Lower lobe of right lung (tissue), 2 donors: ENCODE results near the gene GALNT2. TPM values are rescaled to one million over a fixed set of nuclear protein-coding genes. Genes with fewer than 3 reads are reported as not detected.

Source experiments
- ATAC-seq, 2 donors: fragments of 200-7000 bp; cut with Tn5 transposase; one replicate each; pipeline ENCODE4 v1.9.1; 2020 to 2022; ENCODE audit warnings: mild to moderate bottlenecking in 2 of 2, moderate library complexity in 2 of 2
- DNase-seq: peaks from one replicate; pipeline ENCODE4 v3.0.0-alpha.2; 2020
- H3K27ac ChIP-seq: fragments of 200-600 bp; one replicate; pipeline ENCODE4 v1.8.0; 2022
- H3K27me3 ChIP-seq: fragments of 200-600 bp; one replicate; pipeline ENCODE4 v1.8.0; 2022; ENCODE audit warnings: low read depth
- H3K36me3 ChIP-seq: fragments of 200-600 bp; one replicate; pipeline ENCODE4 v1.8.0; 2022; ENCODE audit warnings: mild to moderate bottlenecking
- H3K4me1 ChIP-seq: fragments of 200-600 bp; one replicate; pipeline ENCODE4 v1.8.0; 2022
- H3K4me3 ChIP-seq: fragments of 200-600 bp; one replicate; pipeline ENCODE4 v1.8.0; 2022; ENCODE audit warnings: mild to moderate bottlenecking
- H3K9me3 ChIP-seq: fragments of 200-600 bp; one replicate; pipeline ENCODE4 v1.8.0; 2022
- CTCF ChIP-seq: fragments of 200-600 bp; IDR thresholded peaks from one replicate; pipeline ENCODE4 v1.8.0; 2022; ENCODE audit warnings: antibody characterized with exemption, mild to moderate bottlenecking
- intact Hi-C: fragments of 100-400 bp; cut with DNase I; formaldehyde crosslinking; loops from one replicate; pipeline ENCODE4 v1.11.0; 2022
- total RNA-seq: library from RNA; stranded (reverse); fragmentation: NEBNext Ultra II Directional; extraction: Animal tissue kit (Norgen Biotek cat#: 25700); gene quantifications from one replicate; pipeline ENCODE4 v1.2.1, GENCODE V29; 2021
- donor health status: DM: no; HTN: yes; CAD: no; lungs with severe emphysema.

Gene GALNT2
- total RNA-seq, 1 donor from 2014 or later: 48.0 TPM

- Histone ChIP-seq H3K4me3 (no peak overlapping the region), H3K27me3 (no peaks in the 10 kb centered on the region), H3K27ac (no peak overlapping the region), H3K9me3 (no peaks in the 10 kb centered on the region), H3K36me3 (peaks cover 56% of the 10 kb centered on the region), H3K4me1 (no peaks in the 10 kb centered on the region)
- ATAC-seq: no peak
- intact Hi-C loops: no loop called here
- no peak for TF ChIP-seq CTCF
- DNase-seq: peak; percentile 23
Observed at GRCh38 chr1:230280054-230280795, 213.2 kb downstream of the GALNT2 start.

DNA sequence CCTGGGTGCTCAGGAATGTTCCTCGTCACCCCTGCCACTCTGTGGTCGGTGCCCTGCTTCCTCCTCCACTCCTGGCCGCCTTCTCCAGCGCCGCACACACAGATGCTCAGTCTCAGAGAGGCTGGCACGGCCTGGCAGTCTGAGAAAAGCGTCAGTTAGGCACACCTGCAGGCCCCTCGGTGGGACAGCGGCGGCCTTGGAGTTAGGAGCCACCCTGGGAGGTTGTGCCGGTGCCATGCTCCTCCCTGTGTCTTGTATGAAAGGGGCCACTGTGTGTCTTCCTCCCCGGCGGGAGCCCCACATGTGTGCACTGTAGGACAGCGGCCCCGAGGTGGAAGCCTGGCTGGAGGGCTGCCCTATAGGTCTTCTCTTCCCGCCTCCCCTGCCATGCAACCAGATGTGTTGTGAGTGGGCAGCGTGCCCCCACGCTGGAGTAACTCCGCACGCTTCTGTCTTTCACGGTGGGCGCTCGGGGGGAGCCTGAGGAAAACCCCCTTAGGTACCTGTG lies 213.9 kb downstream of the GALNT2 start:
- DNase-seq: peak; percentile 37
- ATAC-seq: peak in 1 of 2 donors; percentile 8

DNA sequence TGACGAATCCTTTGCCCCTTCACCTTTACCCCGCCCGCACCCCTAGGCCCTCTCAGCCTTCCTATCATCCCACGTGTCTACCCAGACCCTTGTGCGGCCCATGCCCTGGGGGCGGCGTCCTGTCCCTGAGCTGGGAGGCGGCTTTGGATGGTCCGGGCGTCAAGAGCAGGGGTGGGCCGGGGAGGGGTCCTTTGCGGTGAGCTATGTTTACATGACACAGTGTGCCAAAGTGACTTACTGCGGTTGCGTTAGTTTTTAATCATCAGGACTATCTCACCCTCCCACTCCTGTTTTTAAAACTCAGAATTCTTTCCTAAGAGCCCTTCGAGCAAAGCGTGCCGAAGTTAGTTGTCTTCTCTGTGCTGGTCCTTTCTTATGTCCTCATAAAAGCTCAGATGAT lies 214.5 kb downstream of the GALNT2 start:
- no peak for TF ChIP-seq CTCF
- Histone ChIP-seq H3K4me3 (no peak overlapping the region), H3K27me3 (peaks cover under 1% of the 10 kb centered on the region), H3K36me3 (peaks cover 46% of the 10 kb centered on the region), H3K9me3 (no peaks in the 10 kb centered on the region), H3K27ac (no peak overlapping the region), H3K4me1 (no peaks in the 10 kb centered on the region)
- DNase-seq: peak; percentile 33
- ATAC-seq: no peak
- intact Hi-C loops: no loop called here

More for the DNA sequence above, 213.9 kb downstream of the GALNT2 start:
- no peak for TF ChIP-seq CTCF
- H3K4me3 ChIP-seq: no peak overlapping the region
- no peaks in the 10 kb centered on the region for H3K4me1 ChIP-seq
- intact Hi-C loops: no loop called here
- no peaks in the 10 kb centered on the region for H3K27me3 ChIP-seq
- H3K9me3 ChIP-seq: no peaks in the 10 kb centered on the region
- H3K36me3 ChIP-seq: peaks cover 52% of the 10 kb centered on the region
- H3K27ac ChIP-seq: no peak overlapping the region

- intact Hi-C loops: no loop called here
- Histone ChIP-seq H3K4me1 (no peaks in the 10 kb centered on the region), H3K36me3 (peaks cover 41% of the 10 kb centered on the region), H3K9me3 (no peaks in the 10 kb centered on the region), H3K27ac (no peak overlapping the region), H3K27me3 (peaks cover 5% of the 10 kb centered on the region), H3K4me3 (no peak overlapping the region)
- TF ChIP-seq CTCF: no peak
- ATAC-seq: no peak
- DNase-seq: peak; percentile 26
Observed at GRCh38 chr1:230282157-230282556, 215.1 kb downstream of the GALNT2 start.

DNA sequence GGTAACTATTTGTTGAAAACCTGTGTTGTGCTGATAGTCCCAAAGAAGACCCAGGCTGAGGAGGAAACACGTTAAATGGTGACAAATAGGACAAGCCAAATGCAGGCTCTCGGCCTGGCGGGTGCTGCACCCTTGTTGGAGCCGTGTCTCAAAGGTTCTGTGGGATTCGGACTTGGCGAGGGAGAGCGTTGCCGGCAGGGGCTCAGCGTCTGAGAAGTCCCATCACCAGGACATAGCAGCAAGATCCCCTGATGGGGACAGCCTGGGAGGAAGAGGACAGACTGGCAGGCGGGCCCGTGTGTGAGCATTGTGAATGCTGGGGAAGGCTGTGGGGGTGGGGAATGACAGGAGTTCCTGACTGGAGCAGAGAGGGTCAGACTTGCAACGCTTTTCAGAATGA lies 216.6 kb downstream of the GALNT2 start:
- Histone ChIP-seq H3K36me3 (peaks cover 28% of the 10 kb centered on the region), H3K27ac (no peak overlapping the region), H3K9me3 (no peaks in the 10 kb centered on the region), H3K27me3 (peaks cover 5% of the 10 kb centered on the region), H3K4me3 (no peak overlapping the region), H3K4me1 (no peaks in the 10 kb centered on the region)
- intact Hi-C loops: no loop called here
- DNase-seq (peak; percentile 32), ATAC-seq (no peak)
- no peak for TF ChIP-seq CTCF
